HG02798 (cell line): ENCODE data around the gene DYNC1I1.

Experiments used
- ATAC-seq: cut with Tn5 transposase; IDR thresholded peaks from one replicate; pipeline ENCODE4 v1.9.1; 2021; ENCODE audit warnings: mild to moderate bottlenecking; ENCODE audit not compliant: unreplicated experiment, poor library complexity

DYNC1I1 gene

GRCh38 chr7:95951531-95951930, 179.2 kb downstream of the DYNC1I1 start:
- ATAC-seq, result no peak

- ATAC-seq, result no peak
Observed at GRCh38 chr7:95951997-95952795, 179.8 kb downstream of the DYNC1I1 start.

GRCh38 chr7:95952851-95953250, 180.5 kb downstream of the DYNC1I1 start:
- ATAC-seq, result no peak

GRCh38 chr7:95955748-95956147, 183.4 kb downstream of the DYNC1I1 start:
- ATAC-seq, result no peak

GRCh38 chr7:95957510-95957909, 185.2 kb downstream of the DYNC1I1 start:
- ATAC-seq, result no peak

GRCh38 chr7:95960706-95961244, 188.4 kb downstream of the DYNC1I1 start:
- no peak for ATAC-seq

GRCh38 chr7:95963446-95963990, 191.2 kb downstream of the DYNC1I1 start:
- no peak for ATAC-seq

GRCh38 chr7:95971716-95972115, 199.4 kb downstream of the DYNC1I1 start:
- no peak for ATAC-seq

- ATAC-seq, result no peak
Observed at GRCh38 chr7:95972523-95972922, 200.2 kb downstream of the DYNC1I1 start.

GRCh38 chr7:95974108-95974507, 201.8 kb downstream of the DYNC1I1 start:
- ATAC-seq, result no peak

GRCh38 chr7:95976369-95977060, 204.2 kb downstream of the DYNC1I1 start:
- no peak for ATAC-seq

- ATAC-seq, result no peak
Observed at GRCh38 chr7:95977994-95978393, 205.6 kb downstream of the DYNC1I1 start.

- no peak for ATAC-seq
Observed at GRCh38 chr7:95980167-95980566, 207.8 kb downstream of the DYNC1I1 start.

GRCh38 chr7:95980706-95981105, 208.4 kb downstream of the DYNC1I1 start:
- ATAC-seq, result no peak

- no peak for ATAC-seq
Observed at GRCh38 chr7:95986178-95986764, 213.9 kb downstream of the DYNC1I1 start.

GRCh38 chr7:95989301-95989700, 216.9 kb downstream of the DYNC1I1 start:
- no peak for ATAC-seq

- ATAC-seq, result no peak
Observed at GRCh38 chr7:95993380-95993779, 221.0 kb downstream of the DYNC1I1 start.

- no peak for ATAC-seq
Observed at GRCh38 chr7:95996174-95996573, 223.8 kb downstream of the DYNC1I1 start.

- no peak for ATAC-seq
Observed at GRCh38 chr7:95996886-95997285, 224.5 kb downstream of the DYNC1I1 start.

- no peak for ATAC-seq
Observed at GRCh38 chr7:95997632-95998031, 225.3 kb downstream of the DYNC1I1 start.

GRCh38 chr7:95999481-95999880, 227.1 kb downstream of the DYNC1I1 start:
- ATAC-seq, result no peak
